Measurements from ENCODE around the gene CEACAM1. TPM values are rescaled to one million over a fixed set of nuclear protein-coding genes. Genes with fewer than 3 reads are reported as not detected.
"Not testable (repeated sequence)": the region's sequence is repeated elsewhere in the genome, so short reads cannot be mapped to it uniquely, and the experiment has no call there.

Gene CEACAM1
- total RNA-seq (2014; rRNA removed; shearing (Covaris generic)), result 0.06 and 0.12 TPM in 2 replicates
- not detected in 2 replicates for polyA plus RNA-seq (2014; cell fraction: nucleus; rRNA removed)

- no peak for DNase-seq (ENCODE audit: extremely low read depth, low read depth)
Observed at GRCh38 chr19:42528354-42529247, at the start of gene CEACAM1. TSS of gene CEACAM1 (minus strand) at chr19:42528481. CDS start at chr19:42528374, 107 bp downstream.

- no peak for DNase-seq (ENCODE audit: extremely low read depth, low read depth)
Observed at GRCh38 chr19:42577016-42577415, 48.7 kb upstream of the CEACAM1 start.

GRCh38 chr19:42576241-42576640, 48.0 kb upstream of the CEACAM1 start:
- DNase-seq (ENCODE audit: extremely low read depth, low read depth), result no peak

- DNase-seq (ENCODE audit: extremely low read depth, low read depth), result no peak
Observed at GRCh38 chr19:42573642-42574041, 45.4 kb upstream of the CEACAM1 start.

- DNase-seq (ENCODE audit: extremely low read depth, low read depth), result no peak
Observed at GRCh38 chr19:42571116-42571515, 42.8 kb upstream of the CEACAM1 start.

- DNase-seq (ENCODE audit: extremely low read depth, low read depth), result no peak
Observed at GRCh38 chr19:42569193-42569592, 40.9 kb upstream of the CEACAM1 start.

- DNase-seq (ENCODE audit: extremely low read depth, low read depth), result no peak
Observed at GRCh38 chr19:42568006-42568405, 39.7 kb upstream of the CEACAM1 start.

- DNase-seq (ENCODE audit: extremely low read depth, low read depth), result no peak
Observed at GRCh38 chr19:42567567-42567966, 39.3 kb upstream of the CEACAM1 start.

GRCh38 chr19:42563352-42564210, 35.3 kb upstream of the CEACAM1 start:
- DNase-seq (ENCODE audit: extremely low read depth, low read depth), result peak; percentile 19

GRCh38 chr19:42561512-42561911, 33.2 kb upstream of the CEACAM1 start:
- DNase-seq (ENCODE audit: extremely low read depth, low read depth), result no peak

- DNase-seq (ENCODE audit: extremely low read depth, low read depth), result no peak
Observed at GRCh38 chr19:42560731-42561130, 32.5 kb upstream of the CEACAM1 start.

- DNase-seq (ENCODE audit: extremely low read depth, low read depth), result no peak
Observed at GRCh38 chr19:42558450-42559150, 30.3 kb upstream of the CEACAM1 start.

GRCh38 chr19:42557386-42557871, 29.1 kb upstream of the CEACAM1 start:
- DNase-seq (ENCODE audit: extremely low read depth, low read depth), result not testable (repeated sequence)

- no peak for DNase-seq (ENCODE audit: extremely low read depth, low read depth)
Observed at GRCh38 chr19:42555801-42556200, 27.5 kb upstream of the CEACAM1 start.

GRCh38 chr19:42555317-42555716, 27.0 kb upstream of the CEACAM1 start:
- no peak for DNase-seq (ENCODE audit: extremely low read depth, low read depth)

GRCh38 chr19:42554046-42554575, 25.8 kb upstream of the CEACAM1 start:
- DNase-seq (ENCODE audit: extremely low read depth, low read depth), result no peak

GRCh38 chr19:42553292-42554045, 25.2 kb upstream of the CEACAM1 start:
- DNase-seq (ENCODE audit: extremely low read depth, low read depth), result no peak

- no peak for DNase-seq (ENCODE audit: extremely low read depth, low read depth)
Observed at GRCh38 chr19:42552086-42553065, 24.1 kb upstream of the CEACAM1 start.

Measured in NCI-H460 (cell line).